ENCODE data around the gene LGALS3. TPM values are rescaled to one million over a fixed set of nuclear protein-coding genes. Genes with fewer than 3 reads are reported as not detected.
A peak's percentile ranks its signal among the peaks of the same experiment; 100 is the strongest.

The LGALS3 gene
- total and polyA plus RNA-seq, 3 donors from 2014 or later = 169 to 274 (median 224) TPM

DNA sequence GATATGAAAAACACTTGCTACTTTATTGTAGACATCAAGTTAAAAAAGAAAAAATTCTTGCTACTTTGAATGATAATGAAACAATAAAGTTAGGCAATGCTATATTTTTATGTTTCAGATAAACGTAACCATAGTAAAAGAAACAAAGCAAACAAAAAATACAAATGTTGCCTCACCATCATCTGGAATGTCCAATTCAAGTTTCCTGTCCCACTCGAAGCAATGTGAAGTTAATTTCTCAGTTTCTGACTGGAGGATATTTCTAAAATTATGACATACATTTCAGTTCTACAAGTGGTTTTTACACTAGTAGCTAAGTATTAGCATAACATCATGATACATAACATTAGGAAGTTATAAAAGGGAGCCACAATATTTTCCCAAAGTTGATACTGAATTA is 41.5 kb downstream of the LGALS3 start:
- WGBS, 2 donors = 59 to 69% methylated on average over 2 of the region's 2 CpGs
- H3K27ac ChIP-seq = no peak overlapping the region
- H3K36me3 ChIP-seq (ENCODE audit: low read depth, missing control alignments) = no peaks in the 10 kb centered on the region
- intact Hi-C loops (cut with DNase I; ENCODE audit: low total_unique reads) = no loop called here
- TF ChIP-seq POLR2A (IDR thresholded peaks at IDR 0.05) = no peak
- TF ChIP-seq, protein P1, sequence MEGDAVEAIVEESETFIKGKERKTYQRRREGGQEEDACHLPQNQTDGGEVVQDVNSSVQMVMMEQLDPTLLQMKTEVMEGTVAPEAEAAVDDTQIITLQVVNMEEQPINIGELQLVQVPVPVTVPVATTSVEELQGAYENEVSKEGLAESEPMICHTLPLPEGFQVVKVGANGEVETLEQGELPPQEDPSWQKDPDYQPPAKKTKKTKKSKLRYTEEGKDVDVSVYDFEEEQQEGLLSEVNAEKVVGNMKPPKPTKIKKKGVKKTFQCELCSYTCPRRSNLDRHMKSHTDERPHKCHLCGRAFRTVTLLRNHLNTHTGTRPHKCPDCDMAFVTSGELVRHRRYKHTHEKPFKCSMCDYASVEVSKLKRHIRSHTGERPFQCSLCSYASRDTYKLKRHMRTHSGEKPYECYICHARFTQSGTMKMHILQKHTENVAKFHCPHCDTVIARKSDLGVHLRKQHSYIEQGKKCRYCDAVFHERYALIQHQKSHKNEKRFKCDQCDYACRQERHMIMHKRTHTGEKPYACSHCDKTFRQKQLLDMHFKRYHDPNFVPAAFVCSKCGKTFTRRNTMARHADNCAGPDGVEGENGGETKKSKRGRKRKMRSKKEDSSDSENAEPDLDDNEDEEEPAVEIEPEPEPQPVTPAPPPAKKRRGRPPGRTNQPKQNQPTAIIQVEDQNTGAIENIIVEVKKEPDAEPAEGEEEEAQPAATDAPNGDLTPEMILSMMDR (IDR thresholded peaks at IDR 0.05) = no peak
- no peak for DNase-seq
- no peak overlapping the region for H3K4me3 ChIP-seq
- H3K9me3 ChIP-seq = no peaks in the 10 kb centered on the region
- no peaks in the 10 kb centered on the region for H3K27me3 ChIP-seq
- no peaks in the 10 kb centered on the region for H3K4me1 ChIP-seq

DNA sequence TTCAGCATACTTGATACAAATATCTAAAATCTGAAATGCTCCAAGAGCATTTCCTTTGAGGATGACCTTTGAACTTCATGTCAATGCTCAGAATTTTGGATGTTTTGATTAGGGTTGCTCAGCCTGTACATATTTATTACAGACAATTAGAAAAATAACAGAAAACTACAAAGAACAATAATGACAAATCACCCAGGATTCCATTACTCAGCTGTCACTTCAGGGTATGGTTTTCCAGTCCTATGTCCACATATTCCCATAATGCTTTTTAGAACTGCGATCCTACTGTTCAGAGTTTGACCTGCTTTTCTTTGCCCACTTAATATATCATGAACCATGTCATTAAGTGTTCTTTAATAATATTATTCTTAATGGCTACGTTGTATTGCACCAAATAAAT is 51.0 kb downstream of the LGALS3 start:
- no peaks in the 10 kb centered on the region for H3K4me1 ChIP-seq
- intact Hi-C loops (cut with DNase I; ENCODE audit: low total_unique reads) = no loop called here
- no peak for DNase-seq
- no peak overlapping the region for H3K27ac ChIP-seq
- H3K36me3 ChIP-seq (ENCODE audit: low read depth, missing control alignments) = no peaks in the 10 kb centered on the region
- 84 to 89% methylated on average over 2 of the region's 2 CpGs for WGBS, 2 donors
- TF ChIP-seq, protein P1 (IDR thresholded peaks at IDR 0.05) = no peak
- TF ChIP-seq POLR2A (IDR thresholded peaks at IDR 0.05) = no peak
- no peaks in the 10 kb centered on the region for H3K9me3 ChIP-seq
- H3K4me3 ChIP-seq = no peak overlapping the region
- no peaks in the 10 kb centered on the region for H3K27me3 ChIP-seq

DNA sequence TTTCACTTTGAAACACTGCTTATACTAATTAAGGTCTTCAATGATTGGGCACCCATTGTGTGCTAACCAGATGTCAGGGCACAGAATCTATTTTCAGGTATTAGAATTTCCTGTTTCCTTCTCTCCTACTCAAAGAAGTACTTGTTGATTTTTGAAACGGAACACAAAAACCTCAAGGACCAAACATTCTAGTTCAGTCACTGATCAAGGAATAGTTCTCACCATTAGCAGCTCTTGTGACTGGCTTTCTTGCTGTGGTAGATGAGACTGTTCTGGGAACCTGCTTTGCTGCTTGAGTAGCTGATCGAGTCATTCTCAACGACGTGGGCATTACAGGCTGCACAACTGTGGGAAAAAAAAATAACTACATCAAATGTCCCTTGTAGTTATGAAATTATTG is 51.4 kb downstream of the LGALS3 start:
- intact Hi-C loops (cut with DNase I; ENCODE audit: low total_unique reads) = no loop called here
- H3K27me3 ChIP-seq = no peaks in the 10 kb centered on the region
- H3K36me3 ChIP-seq (ENCODE audit: low read depth, missing control alignments) = no peaks in the 10 kb centered on the region
- DNase-seq = no peak
- no peak for TF ChIP-seq POLR2A (IDR thresholded peaks at IDR 0.05)
- TF ChIP-seq, protein P1 (IDR thresholded peaks at IDR 0.05) = no peak
- no peak overlapping the region for H3K4me3 ChIP-seq
- no peaks in the 10 kb centered on the region for H3K9me3 ChIP-seq
- no peak overlapping the region for H3K27ac ChIP-seq
- WGBS, 2 donors = 77 to 84% methylated on average over 4 of the region's 4 CpGs
- no peaks in the 10 kb centered on the region for H3K4me1 ChIP-seq

DNA sequence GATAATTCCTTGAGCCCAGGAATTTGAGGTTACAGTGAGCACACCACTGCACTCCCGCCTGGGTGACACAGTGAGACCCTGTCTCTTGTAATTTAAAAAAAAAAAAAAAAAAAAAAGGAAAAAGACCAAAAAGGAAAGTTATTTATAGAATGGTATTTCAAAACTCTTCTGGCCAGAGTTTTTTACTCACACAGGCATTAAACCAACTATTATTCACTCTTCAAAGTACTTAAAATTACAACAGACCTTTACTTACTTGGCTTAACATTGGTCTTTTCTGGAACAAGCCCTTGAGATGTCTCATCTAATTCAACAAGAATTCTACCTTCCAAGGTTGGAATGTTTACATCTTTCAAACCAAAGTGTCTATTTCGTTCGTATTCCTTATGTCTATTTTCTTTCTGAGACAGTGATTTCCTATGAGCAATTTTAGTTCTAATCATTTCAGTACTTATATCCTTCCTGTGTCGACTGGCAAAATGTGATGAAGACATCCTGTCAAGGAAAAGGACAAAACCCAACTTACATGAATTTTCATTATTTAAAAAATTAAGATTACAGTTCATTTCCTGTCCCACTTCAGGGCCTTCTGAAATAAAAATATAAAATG is 59.7 kb downstream of the LGALS3 start:
- TF ChIP-seq, protein P1 (IDR thresholded peaks at IDR 0.05) = no peak
- Histone ChIP-seq H3K27ac (no peak overlapping the region), H3K9me3 (no peaks in the 10 kb centered on the region), H3K4me3 (no peak overlapping the region), H3K27me3 (no peaks in the 10 kb centered on the region), H3K4me1 (no peaks in the 10 kb centered on the region), H3K36me3 (ENCODE audit: low read depth, missing control alignments) (no peaks in the 10 kb centered on the region)
- intact Hi-C loops (cut with DNase I; ENCODE audit: low total_unique reads) = no loop called here
- no peak for DNase-seq
- WGBS, 2 donors = 85 to 87% methylated on average over 4 of the region's 4 CpGs

DNA sequence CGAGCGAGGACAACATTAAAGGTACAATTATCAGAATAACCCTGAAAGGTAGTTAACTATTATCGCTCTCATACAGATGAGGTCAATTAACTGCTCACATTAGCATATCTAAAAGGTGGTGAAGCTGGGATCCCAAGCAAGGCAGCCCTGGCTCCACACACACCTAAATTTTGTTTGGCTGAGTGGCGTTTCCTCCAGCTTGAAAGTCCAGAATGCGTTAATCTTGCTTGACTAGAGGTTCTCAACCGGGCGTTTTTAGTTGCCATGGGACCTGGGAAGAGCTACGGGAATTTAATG is 61.8 kb downstream of the LGALS3 start:
- no peaks in the 10 kb centered on the region for H3K36me3 ChIP-seq (ENCODE audit: low read depth, missing control alignments)
- intact Hi-C loops (cut with DNase I; ENCODE audit: low total_unique reads) = no loop called here
- WGBS, 2 donors = 4 to 7% methylated on average over 8 of the region's 8 CpGs

More for the DNA sequence above, 61.8 kb downstream of the LGALS3 start:
- peak overlapping the region; percentile 50 to 69 for H3K4me3 ChIP-seq
- DNase-seq = no peak
- H3K27ac ChIP-seq = no peak overlapping the region
- TF ChIP-seq POLR2A (IDR thresholded peaks at IDR 0.05) = no peak
- TF ChIP-seq, protein P1 (IDR thresholded peaks at IDR 0.05) = no peak
- H3K4me1 ChIP-seq = peaks cover 5% of the 10 kb centered on the region
- H3K9me3 ChIP-seq = no peaks in the 10 kb centered on the region
- no peaks in the 10 kb centered on the region for H3K27me3 ChIP-seq
